Nucleus accumbens (tissue), 56 donors: Measurements from ENCODE around the gene GIMAP4.
A peak's percentile ranks its signal among the peaks of the same experiment; 100 is the strongest.
"Not testable (repeated sequence)": the region's sequence is repeated elsewhere in the genome, so short reads cannot be mapped to it uniquely, and the experiment has no call there.

Experiments used
- DNase-seq, 56 donors: peaks; one replicate each; lab custom pipeline; 2025; lab: John Stamatoyannopoulos, UW

The GIMAP4 gene

GRCh38 chr7:150567169-150567568 is at the start of gene GIMAP4:
GIMAP4 (plus strand) TSS chr7:150567390; CDS start chr7:150569902, 2,512 bp downstream.
- DNase-seq = peak in 1 of 56 donors; percentile 17

- DNase-seq = no peak
Observed at GRCh38 chr7:150519310-150519709, 47.9 kb upstream of the GIMAP4 start.

GRCh38 chr7:150520145-150520544 is 47.0 kb upstream of the GIMAP4 start:
- no peak for DNase-seq

- not testable (repeated sequence) for DNase-seq
Observed at GRCh38 chr7:150522931-150523330, 44.3 kb upstream of the GIMAP4 start.

- DNase-seq = no peak
Observed at GRCh38 chr7:150524018-150524417, 43.2 kb upstream of the GIMAP4 start.

- DNase-seq = no peak
Observed at GRCh38 chr7:150531704-150532103, 35.5 kb upstream of the GIMAP4 start.

- no peak for DNase-seq
Observed at GRCh38 chr7:150538259-150538658, 28.9 kb upstream of the GIMAP4 start.

- DNase-seq = no peak
Observed at GRCh38 chr7:150553163-150553562, 14.0 kb upstream of the GIMAP4 start.

GRCh38 chr7:150556521-150557138 is 10.6 kb upstream of the GIMAP4 start:
- no peak for DNase-seq

GRCh38 chr7:150560486-150560885 is 6.7 kb upstream of the GIMAP4 start:
- no peak for DNase-seq

- DNase-seq = no peak
Observed at GRCh38 chr7:150562919-150563318, 4.3 kb upstream of the GIMAP4 start.

GRCh38 chr7:150564006-150564405 is 3.2 kb upstream of the GIMAP4 start:
- no peak for DNase-seq

- DNase-seq = no peak
Observed at GRCh38 chr7:150564566-150564965, 2.6 kb upstream of the GIMAP4 start.

GRCh38 chr7:150565239-150565638 is 2.0 kb upstream of the GIMAP4 start:
- no peak for DNase-seq

GRCh38 chr7:150566123-150566522 is 1.1 kb upstream of the GIMAP4 start:
- DNase-seq = no peak

GRCh38 chr7:150566572-150566971 is 618 bp upstream of the GIMAP4 start:
- DNase-seq = no peak

- no peak for DNase-seq
Observed at GRCh38 chr7:150567871-150568301, 696 bp downstream of the GIMAP4 start.

GRCh38 chr7:150568714-150569113 is 1.5 kb downstream of the GIMAP4 start:
- DNase-seq = no peak

- no peak for DNase-seq
Observed at GRCh38 chr7:150569245-150569955, 2.2 kb downstream of the GIMAP4 start.

- DNase-seq = no peak
Observed at GRCh38 chr7:150570556-150571465, 3.6 kb downstream of the GIMAP4 start.

GRCh38 chr7:150572496-150572895 is 5.3 kb downstream of the GIMAP4 start:
- no peak for DNase-seq
